Activated T-helper 1 cell treated with anti-CD3 and anti-CD28 coated beads, Interleukin-2, amount 50 U/mL, for 16 hours (primary cell): ENCODE data around the gene EPHA8.

Source experiments
- DNase-seq, 2 donors: peaks; one replicate each; pipeline ENCODE4 v3.0.0-alpha.2; 2020; ENCODE audit warnings: low read depth in 1 of 2, low spot score in 1 of 2

The EPHA8 gene

GRCh38 chr1:22535399-22535798 lies 27.9 kb upstream of the EPHA8 start:
- no peak for DNase-seq

GRCh38 chr1:22536506-22536905 lies 26.8 kb upstream of the EPHA8 start:
- DNase-seq, result no peak

GRCh38 chr1:22537441-22538139 lies 25.7 kb upstream of the EPHA8 start:
- no peak for DNase-seq

- no peak for DNase-seq
Observed at GRCh38 chr1:22539510-22540118, 23.7 kb upstream of the EPHA8 start.

GRCh38 chr1:22540337-22540736 lies 23.0 kb upstream of the EPHA8 start:
- DNase-seq, result no peak

GRCh38 chr1:22542886-22543285 lies 20.4 kb upstream of the EPHA8 start:
- no peak for DNase-seq

GRCh38 chr1:22543679-22544078 lies 19.6 kb upstream of the EPHA8 start:
- DNase-seq, result no peak

GRCh38 chr1:22544606-22545005 lies 18.7 kb upstream of the EPHA8 start:
- DNase-seq, result no peak

- no peak for DNase-seq
Observed at GRCh38 chr1:22545141-22545540, 18.1 kb upstream of the EPHA8 start.

GRCh38 chr1:22547186-22547817 lies 16.0 kb upstream of the EPHA8 start:
- DNase-seq, result no peak

- no peak for DNase-seq
Observed at GRCh38 chr1:22547818-22548462, 15.3 kb upstream of the EPHA8 start.

- no peak for DNase-seq
Observed at GRCh38 chr1:22550021-22550420, 13.3 kb upstream of the EPHA8 start.

- no peak for DNase-seq
Observed at GRCh38 chr1:22551591-22551990, 11.7 kb upstream of the EPHA8 start.

GRCh38 chr1:22552021-22552420 lies 11.3 kb upstream of the EPHA8 start:
- DNase-seq, result no peak

- no peak for DNase-seq
Observed at GRCh38 chr1:22553104-22553880, 10.0 kb upstream of the EPHA8 start.

GRCh38 chr1:22553991-22554522 lies 9.2 kb upstream of the EPHA8 start:
- no peak for DNase-seq

GRCh38 chr1:22555371-22555656 lies 8.0 kb upstream of the EPHA8 start:
- DNase-seq, result no peak

- DNase-seq, result no peak
Observed at GRCh38 chr1:22556391-22557104, 6.7 kb upstream of the EPHA8 start.

GRCh38 chr1:22557341-22557950 lies 5.8 kb upstream of the EPHA8 start:
- DNase-seq, result no peak
